ENCODE data around the gene KCNK5. TPM values are rescaled to one million over a fixed set of nuclear protein-coding genes. Genes with fewer than 3 reads are reported as not detected.
A peak's percentile ranks its signal among the peaks of the same experiment; 100 is the strongest.

Gene KCNK5
- total RNA-seq, 2 experiments from 2014 or later = 12.0 TPM

GRCh38 chr6:39213195-39213920, 15.9 kb downstream of the KCNK5 start:
- Mint-ChIP-seq H3K4me3 (no peak overlapping the region), H3K4me1 (ENCODE audit: low read depth) (peaks cover 64% of the 10 kb centered on the region), H3K27me3 (ENCODE audit: low read depth) (no peaks in the 10 kb centered on the region), H3K36me3 (ENCODE audit: low read depth) (peaks cover 30% of the 10 kb centered on the region), H3K27ac (peak overlapping the region; percentile 44), H3K9me3 (ENCODE audit: insufficient read depth) (no peaks in the 10 kb centered on the region)
- no peak for DNase-seq
- no peak for ATAC-seq
- POLR2A ChIA-PET = no interaction called here
- CTCF ChIA-PET = no interaction called here

GRCh38 chr6:39211183-39211582, 18.1 kb downstream of the KCNK5 start:
- Mint-ChIP-seq H3K27me3 (ENCODE audit: low read depth) (no peaks in the 10 kb centered on the region), H3K4me3 (no peak overlapping the region), H3K27ac (peak overlapping the region; percentile 30), H3K36me3 (ENCODE audit: low read depth) (peaks cover 19% of the 10 kb centered on the region), H3K9me3 (ENCODE audit: insufficient read depth) (no peaks in the 10 kb centered on the region), H3K4me1 (ENCODE audit: low read depth) (peaks cover 61% of the 10 kb centered on the region)
- no peak for DNase-seq
- POLR2A ChIA-PET = interaction anchor here (1.2 kb wide), 1 partner anchor 9 kb away, joined by 3 read pairs; no protein-coding TSS in a partner anchor
- CTCF ChIA-PET = no interaction called here
- no peak for ATAC-seq

GRCh38 chr6:39210450-39210849, 18.8 kb downstream of the KCNK5 start:
- POLR2A ChIA-PET = no interaction called here
- H3K27me3 Mint-ChIP-seq (ENCODE audit: low read depth) = no peaks in the 10 kb centered on the region
- no peak overlapping the region for H3K4me3 Mint-ChIP-seq
- CTCF ChIA-PET = no interaction called here
- H3K27ac Mint-ChIP-seq = peak overlapping the region; percentile 6
- peaks cover 59% of the 10 kb centered on the region for H3K4me1 Mint-ChIP-seq (ENCODE audit: low read depth)
- no peaks in the 10 kb centered on the region for H3K9me3 Mint-ChIP-seq (ENCODE audit: insufficient read depth)
- no peak for ATAC-seq
- H3K36me3 Mint-ChIP-seq (ENCODE audit: low read depth) = peaks cover 17% of the 10 kb centered on the region
- no peak for DNase-seq

- Mint-ChIP-seq H3K27me3 (ENCODE audit: low read depth) (no peaks in the 10 kb centered on the region), H3K4me1 (ENCODE audit: low read depth) (peaks cover 54% of the 10 kb centered on the region), H3K36me3 (ENCODE audit: low read depth) (peaks cover 13% of the 10 kb centered on the region), H3K9me3 (ENCODE audit: insufficient read depth) (no peaks in the 10 kb centered on the region), H3K4me3 (no peak overlapping the region), H3K27ac (peak overlapping the region; percentile 19)
- ATAC-seq = peak; percentile 9
- no peak for DNase-seq
- CTCF ChIA-PET = no interaction called here
- POLR2A ChIA-PET = interaction anchor here (0.6 kb wide), 1 partner anchor 1818 kb away, joined by 3 read pairs; no protein-coding TSS in a partner anchor
These were observed 19.4 kb downstream of the KCNK5 start for GRCh38 chr6:39209911-39210310.

- no peaks in the 10 kb centered on the region for H3K9me3 Mint-ChIP-seq (ENCODE audit: insufficient read depth)
- DNase-seq = no peak
- peaks cover 12% of the 10 kb centered on the region for H3K36me3 Mint-ChIP-seq (ENCODE audit: low read depth)
- peak; percentile 24 for ATAC-seq
- POLR2A ChIA-PET = interaction anchor here (0.6 kb wide), 1 partner anchor 1818 kb away, joined by 3 read pairs; no protein-coding TSS in a partner anchor
- H3K27me3 Mint-ChIP-seq (ENCODE audit: low read depth) = no peaks in the 10 kb centered on the region
- H3K4me3 Mint-ChIP-seq = no peak overlapping the region
- CTCF ChIA-PET = no interaction called here
- H3K27ac Mint-ChIP-seq = peak overlapping the region; percentile 19
- H3K4me1 Mint-ChIP-seq (ENCODE audit: low read depth) = peaks cover 53% of the 10 kb centered on the region
These were observed 19.9 kb downstream of the KCNK5 start for GRCh38 chr6:39209360-39209811.

GRCh38 chr6:39208223-39208739, 21.0 kb downstream of the KCNK5 start:
- Mint-ChIP-seq H3K9me3 (ENCODE audit: insufficient read depth) (no peaks in the 10 kb centered on the region), H3K27me3 (ENCODE audit: low read depth) (no peaks in the 10 kb centered on the region), H3K4me3 (no peak overlapping the region), H3K4me1 (ENCODE audit: low read depth) (peaks cover 59% of the 10 kb centered on the region), H3K27ac (no peak overlapping the region), H3K36me3 (ENCODE audit: low read depth) (peaks cover 9% of the 10 kb centered on the region)
- ATAC-seq = no peak
- DNase-seq = no peak
- ChIA-PET CTCF (interaction anchor here (1.0 kb wide), 1 partner anchor 102 kb away, joined by 4 read pairs; no protein-coding TSS in a partner anchor), POLR2A (no interaction called here)

- no peak for ATAC-seq
- Mint-ChIP-seq H3K27me3 (ENCODE audit: low read depth) (no peaks in the 10 kb centered on the region), H3K36me3 (ENCODE audit: low read depth) (peaks cover 7% of the 10 kb centered on the region), H3K4me3 (no peak overlapping the region), H3K9me3 (ENCODE audit: insufficient read depth) (no peaks in the 10 kb centered on the region), H3K27ac (peak overlapping the region; percentile 11), H3K4me1 (ENCODE audit: low read depth) (peaks cover 61% of the 10 kb centered on the region)
- POLR2A ChIA-PET = no interaction called here
- CTCF ChIA-PET = interaction anchor here (1.0 to 1.6 kb wide), 2 partner anchors 18 to 102 kb away, joined by 4 to 6 read pairs; no protein-coding TSS in a partner anchor
- DNase-seq = no peak
These were observed 21.7 kb downstream of the KCNK5 start for GRCh38 chr6:39207416-39208222.

GRCh38 chr6:39206250-39206721, 23.0 kb downstream of the KCNK5 start:
- DNase-seq = no peak
- CTCF ChIA-PET = interaction anchor here (1.6 kb wide), 1 partner anchor 16 kb away, joined by 6 read pairs; no protein-coding TSS in a partner anchor
- no peak for ATAC-seq
- H3K27ac Mint-ChIP-seq = peak overlapping the region; percentile 8
- H3K4me1 Mint-ChIP-seq (ENCODE audit: low read depth) = peaks cover 63% of the 10 kb centered on the region
- POLR2A ChIA-PET = no interaction called here
- H3K36me3 Mint-ChIP-seq (ENCODE audit: low read depth) = peaks cover 7% of the 10 kb centered on the region
- no peaks in the 10 kb centered on the region for H3K9me3 Mint-ChIP-seq (ENCODE audit: insufficient read depth)
- no peaks in the 10 kb centered on the region for H3K27me3 Mint-ChIP-seq (ENCODE audit: low read depth)
- H3K4me3 Mint-ChIP-seq = no peak overlapping the region

GRCh38 chr6:39204646-39205244, 24.5 kb downstream of the KCNK5 start:
- Mint-ChIP-seq H3K9me3 (ENCODE audit: insufficient read depth) (no peaks in the 10 kb centered on the region), H3K36me3 (ENCODE audit: low read depth) (peaks cover 2% of the 10 kb centered on the region), H3K27ac (peak overlapping the region; percentile 61), H3K4me1 (ENCODE audit: low read depth) (peaks cover 49% of the 10 kb centered on the region), H3K4me3 (no peak overlapping the region), H3K27me3 (ENCODE audit: low read depth) (no peaks in the 10 kb centered on the region)
- no peak for DNase-seq
- ChIA-PET CTCF (interaction anchor here (1.3 kb wide), 1 partner anchor 14 kb away, joined by 4 read pairs; no protein-coding TSS in a partner anchor), POLR2A (no interaction called here)
- no peak for ATAC-seq

GRCh38 chr6:39204160-39204495, 25.1 kb downstream of the KCNK5 start:
- no peak for DNase-seq
- Mint-ChIP-seq H3K27ac (peak overlapping the region; percentile 61), H3K4me3 (no peak overlapping the region), H3K27me3 (ENCODE audit: low read depth) (no peaks in the 10 kb centered on the region), H3K9me3 (ENCODE audit: insufficient read depth) (no peaks in the 10 kb centered on the region), H3K4me1 (ENCODE audit: low read depth) (peaks cover 43% of the 10 kb centered on the region), H3K36me3 (ENCODE audit: low read depth) (peaks cover 2% of the 10 kb centered on the region)
- no peak for ATAC-seq
- CTCF ChIA-PET = interaction anchor here (1.3 kb wide), 1 partner anchor 13 kb away, joined by 4 read pairs; no protein-coding TSS in a partner anchor
- POLR2A ChIA-PET = no interaction called here

GRCh38 chr6:39203436-39204159, 25.7 kb downstream of the KCNK5 start:
- Mint-ChIP-seq H3K27me3 (ENCODE audit: low read depth) (no peaks in the 10 kb centered on the region), H3K9me3 (ENCODE audit: insufficient read depth) (no peaks in the 10 kb centered on the region), H3K27ac (peak overlapping the region; percentile 61), H3K4me3 (no peak overlapping the region), H3K36me3 (ENCODE audit: low read depth) (peaks cover 2% of the 10 kb centered on the region), H3K4me1 (ENCODE audit: low read depth) (peaks cover 40% of the 10 kb centered on the region)
- CTCF ChIA-PET = interaction anchor here (1.3 kb wide), 1 partner anchor 12 kb away, joined by 4 read pairs; no protein-coding TSS in a partner anchor
- POLR2A ChIA-PET = no interaction called here
- no peak for DNase-seq
- ATAC-seq = no peak
